ENCODE data around the gene RNF213.
"Not testable (repeated sequence)": the region's sequence is repeated elsewhere in the genome, so short reads cannot be mapped to it uniquely, and the experiment has no call there.

Gene RNF213

GRCh38 chr17:80319999-80320344, 59.3 kb downstream of the RNF213 start:
- in situ Hi-C loops (cut with MboI; ENCODE audit: low pct_unique_long_range_greater_than_20kb, low sequenced_read_pairs, unreplicated experiment): no loop called here
- DNase-seq (ENCODE audit: low spot score): no peak
- TF ChIP-seq, protein P1, sequence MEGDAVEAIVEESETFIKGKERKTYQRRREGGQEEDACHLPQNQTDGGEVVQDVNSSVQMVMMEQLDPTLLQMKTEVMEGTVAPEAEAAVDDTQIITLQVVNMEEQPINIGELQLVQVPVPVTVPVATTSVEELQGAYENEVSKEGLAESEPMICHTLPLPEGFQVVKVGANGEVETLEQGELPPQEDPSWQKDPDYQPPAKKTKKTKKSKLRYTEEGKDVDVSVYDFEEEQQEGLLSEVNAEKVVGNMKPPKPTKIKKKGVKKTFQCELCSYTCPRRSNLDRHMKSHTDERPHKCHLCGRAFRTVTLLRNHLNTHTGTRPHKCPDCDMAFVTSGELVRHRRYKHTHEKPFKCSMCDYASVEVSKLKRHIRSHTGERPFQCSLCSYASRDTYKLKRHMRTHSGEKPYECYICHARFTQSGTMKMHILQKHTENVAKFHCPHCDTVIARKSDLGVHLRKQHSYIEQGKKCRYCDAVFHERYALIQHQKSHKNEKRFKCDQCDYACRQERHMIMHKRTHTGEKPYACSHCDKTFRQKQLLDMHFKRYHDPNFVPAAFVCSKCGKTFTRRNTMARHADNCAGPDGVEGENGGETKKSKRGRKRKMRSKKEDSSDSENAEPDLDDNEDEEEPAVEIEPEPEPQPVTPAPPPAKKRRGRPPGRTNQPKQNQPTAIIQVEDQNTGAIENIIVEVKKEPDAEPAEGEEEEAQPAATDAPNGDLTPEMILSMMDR (IDR thresholded peaks at IDR 0.05; ENCODE audit: extremely low read depth, insufficient read depth, missing control alignments): no peak

DNA sequence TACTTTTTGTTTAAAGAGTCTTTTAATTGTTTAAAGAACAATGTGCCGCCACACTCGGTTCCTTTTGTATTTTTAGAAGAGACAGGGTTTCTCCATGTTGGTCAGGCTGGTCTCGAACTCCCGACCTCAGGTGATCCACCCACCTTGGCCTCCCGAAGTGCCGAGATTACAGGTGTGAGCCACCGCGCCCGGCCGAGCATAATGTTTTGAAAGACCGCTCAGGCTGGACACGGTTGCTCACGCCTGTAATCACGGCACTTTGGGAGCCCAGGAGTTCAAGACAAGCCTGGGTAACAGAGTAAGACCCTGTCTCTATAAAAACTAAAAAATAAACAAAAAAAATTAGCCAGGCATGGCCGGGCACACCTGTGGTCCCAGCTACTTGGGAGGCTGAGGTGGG, 59.8 kb downstream of the RNF213 start:
- in situ Hi-C loops (cut with MboI; ENCODE audit: low pct_unique_long_range_greater_than_20kb, low sequenced_read_pairs, unreplicated experiment): no loop called here
- TF ChIP-seq, protein P1 (IDR thresholded peaks at IDR 0.05; ENCODE audit: extremely low read depth, insufficient read depth, missing control alignments): no peak
- no peak for DNase-seq (ENCODE audit: low spot score)

DNA sequence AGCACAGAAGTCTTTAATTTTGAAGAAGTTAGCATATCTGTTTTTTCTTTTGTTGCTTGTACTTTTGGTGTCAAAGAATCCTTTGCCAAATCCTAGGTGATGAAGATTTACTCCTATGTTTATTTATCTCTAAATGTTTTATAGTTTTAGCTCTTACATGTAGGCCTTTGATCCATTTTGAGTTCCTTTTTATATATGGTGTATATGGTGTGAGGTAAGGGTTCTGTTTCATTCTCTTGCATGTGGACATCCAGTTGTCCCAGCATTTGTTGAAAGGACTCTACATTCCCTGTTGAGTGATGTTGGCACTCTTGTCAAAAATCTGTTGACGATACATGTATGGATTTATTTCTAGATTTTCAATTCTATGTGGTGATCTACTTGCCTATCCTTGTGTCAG, 62.2 kb downstream of the RNF213 start:
- TF ChIP-seq, protein P1 (IDR thresholded peaks at IDR 0.05; ENCODE audit: extremely low read depth, insufficient read depth, missing control alignments): no peak
- DNase-seq (ENCODE audit: low spot score): no peak
- in situ Hi-C loops (cut with MboI; ENCODE audit: low pct_unique_long_range_greater_than_20kb, low sequenced_read_pairs, unreplicated experiment): no loop called here

- TF ChIP-seq, protein P1 (IDR thresholded peaks at IDR 0.05; ENCODE audit: extremely low read depth, insufficient read depth, missing control alignments): no peak
Observed at GRCh38 chr17:80323982-80324381, 63.3 kb downstream of the RNF213 start.

DNA sequence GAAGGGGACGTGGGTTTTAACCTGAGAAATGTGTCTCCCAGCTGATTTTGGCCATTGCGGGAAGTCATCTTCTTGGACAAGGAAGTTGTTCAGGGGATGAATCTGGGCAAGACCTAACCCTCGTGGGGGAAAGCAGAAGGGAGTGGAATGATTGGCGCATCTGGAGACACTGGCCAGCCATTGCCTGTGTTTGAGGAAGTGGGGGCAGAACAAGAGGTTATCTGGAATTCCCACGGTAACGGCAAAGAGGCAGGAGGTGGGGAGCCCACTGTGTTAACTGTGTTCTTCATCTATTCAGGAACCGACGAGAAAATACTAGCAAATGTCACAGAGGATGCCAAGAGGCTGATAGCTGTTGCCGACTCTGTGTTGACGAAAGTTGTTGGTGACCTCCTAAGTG, 66.9 kb downstream of the RNF213 start:
- in situ Hi-C loops (cut with MboI; ENCODE audit: low pct_unique_long_range_greater_than_20kb, low sequenced_read_pairs, unreplicated experiment): no loop called here
- DNase-seq (ENCODE audit: low spot score): no peak
- TF ChIP-seq, protein P1 (IDR thresholded peaks at IDR 0.05; ENCODE audit: extremely low read depth, insufficient read depth, missing control alignments): no peak

More at GRCh38 chr17:80323982-80324381, 63.3 kb downstream of the RNF213 start:
- in situ Hi-C loops (cut with MboI; ENCODE audit: low pct_unique_long_range_greater_than_20kb, low sequenced_read_pairs, unreplicated experiment): no loop called here
- DNase-seq (ENCODE audit: low spot score): no peak

- DNase-seq (ENCODE audit: low spot score): no peak
- TF ChIP-seq, protein P1 (IDR thresholded peaks at IDR 0.05; ENCODE audit: extremely low read depth, insufficient read depth, missing control alignments): no peak
- in situ Hi-C loops (cut with MboI; ENCODE audit: low pct_unique_long_range_greater_than_20kb, low sequenced_read_pairs, unreplicated experiment): no loop called here
Observed at GRCh38 chr17:80328634-80329380, 68.2 kb downstream of the RNF213 start.

DNA sequence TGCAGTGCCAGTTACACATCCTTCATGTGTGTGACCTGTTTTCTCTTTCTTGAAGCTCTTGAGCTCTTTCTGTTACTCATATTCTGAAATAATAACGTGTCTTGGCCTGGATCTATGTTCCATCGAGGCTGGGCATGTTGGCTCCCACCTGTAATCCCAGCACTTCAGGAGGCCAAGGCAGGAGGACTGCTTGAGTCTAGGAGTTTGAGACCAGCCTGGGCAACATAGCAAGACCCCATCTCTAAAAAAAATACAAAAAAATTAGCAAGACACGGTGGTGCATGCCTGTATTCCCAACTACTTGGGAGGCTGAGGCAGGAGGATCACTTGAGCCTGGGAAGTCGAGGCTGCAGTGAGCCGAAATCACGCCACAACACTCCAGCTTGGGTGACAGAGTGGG, 68.8 kb downstream of the RNF213 start:
- in situ Hi-C loops (cut with MboI; ENCODE audit: low pct_unique_long_range_greater_than_20kb, low sequenced_read_pairs, unreplicated experiment); DNase-seq (ENCODE audit: low spot score): not testable (repeated sequence)
